ENCODE results near the gene RBBP5.

RBBP5 gene

GRCh38 chr1:205071801-205072200 is 50.0 kb downstream of the RBBP5 start:
- no peak for TF ChIP-seq CTCF (IDR thresholded peaks at IDR 0.05; ENCODE audit: low read depth, low read length, missing control alignments)
- no peak overlapping the region for H3K4me3 ChIP-seq (ENCODE audit: low read depth, low read length)
- DNase-seq (ENCODE audit: low read depth): no peak

GRCh38 chr1:205071028-205071409 is 50.8 kb downstream of the RBBP5 start:
- H3K4me3 ChIP-seq (ENCODE audit: low read depth, low read length): no peak overlapping the region
- no peak for TF ChIP-seq CTCF (IDR thresholded peaks at IDR 0.05; ENCODE audit: low read depth, low read length, missing control alignments)
- DNase-seq (ENCODE audit: low read depth): no peak

DNA sequence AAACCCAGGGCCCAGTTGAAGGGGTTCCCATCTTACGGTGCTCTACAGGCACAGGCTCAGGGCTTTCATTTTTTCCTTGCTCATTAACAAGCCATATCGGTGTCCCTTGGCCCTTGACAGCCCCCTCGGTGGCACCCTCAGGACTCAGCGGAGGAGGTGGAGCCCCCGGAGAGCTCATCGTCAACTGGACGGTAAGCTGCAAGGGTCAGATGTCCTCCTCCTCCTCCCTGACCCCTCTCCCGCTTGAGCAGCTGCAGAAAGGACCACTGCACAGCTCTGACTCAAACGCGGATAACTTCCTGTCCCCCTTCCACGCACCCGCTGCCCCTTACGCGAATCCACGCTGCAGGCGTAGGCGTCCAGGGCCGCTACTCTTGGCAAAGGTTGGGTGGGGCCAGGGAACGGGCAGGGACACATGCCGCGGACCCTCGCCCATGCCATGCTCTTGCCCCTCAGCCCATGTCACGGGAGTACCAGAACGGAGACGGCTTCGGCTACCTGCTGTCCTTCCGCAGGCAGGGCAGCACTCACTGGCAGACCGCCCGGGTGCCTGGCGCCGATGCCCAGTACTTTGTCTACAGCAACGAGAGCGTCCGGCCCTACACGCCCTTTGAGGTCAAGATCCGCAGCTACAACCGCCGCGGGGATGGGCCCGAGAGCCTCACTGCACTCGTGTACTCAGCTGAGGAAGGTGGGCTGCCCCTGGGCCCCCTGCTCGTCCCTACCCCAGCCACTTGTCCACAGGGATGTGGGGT is 52.2 kb downstream of the RBBP5 start:
- TF ChIP-seq CTCF (IDR thresholded peaks at IDR 0.05; ENCODE audit: low read depth, low read length, missing control alignments): no peak
- no peak for DNase-seq (ENCODE audit: low read depth)
- H3K4me3 ChIP-seq (ENCODE audit: low read depth, low read length): no peak overlapping the region

GRCh38 chr1:205068457-205069040 is 53.2 kb downstream of the RBBP5 start:
- no peak for DNase-seq (ENCODE audit: low read depth)
- TF ChIP-seq CTCF (IDR thresholded peaks at IDR 0.05; ENCODE audit: low read depth, low read length, missing control alignments): no peak
- H3K4me3 ChIP-seq (ENCODE audit: low read depth, low read length): no peak overlapping the region

GRCh38 chr1:205068001-205068400 is 53.8 kb downstream of the RBBP5 start:
- no peak for TF ChIP-seq CTCF (IDR thresholded peaks at IDR 0.05; ENCODE audit: low read depth, low read length, missing control alignments)
- no peak overlapping the region for H3K4me3 ChIP-seq (ENCODE audit: low read depth, low read length)
- no peak for DNase-seq (ENCODE audit: low read depth)

GRCh38 chr1:205067031-205067430 is 54.7 kb downstream of the RBBP5 start:
- TF ChIP-seq CTCF (IDR thresholded peaks at IDR 0.05; ENCODE audit: low read depth, low read length, missing control alignments): no peak
- no peak for DNase-seq (ENCODE audit: low read depth)
- H3K4me3 ChIP-seq (ENCODE audit: low read depth, low read length): no peak overlapping the region

Measured in GM12864 (cell line).